Panc1 (cell line): ENCODE results near the gene GARRE1. TPM values are rescaled to one million over a fixed set of nuclear protein-coding genes. Genes with fewer than 3 reads are reported as not detected.

ENCODE experiments used
- ATAC-seq: fragments of 200-7000 bp; cut with Tn5 transposase; 2 replicates; pipeline ENCODE4 v1.9.1; 2020; ENCODE audit warnings: mild to moderate bottlenecking, moderate library complexity
- BruUV-seq: library from RNA; stranded (reverse); fragments of 400-500 nt; replicated peaks from 2 replicates; lab custom pipeline; 2021; lab: Mats Ljungman, UMichigan
- CTCF ChIA-PET: fragments of 300-600 bp; sonication (Branson Sonifier 250); formaldehyde crosslinking; loops from one replicate; lab custom pipeline; 2022; ENCODE audit warnings: antibody characterized with exemption; lab: Charles Lee
- POLR2A ChIA-PET: fragments of 300-600 bp; sonication (Branson Sonifier 250); formaldehyde crosslinking; loops from one replicate; lab custom pipeline; 2022; ENCODE audit warnings: antibody characterized with exemption; lab: Charles Lee
- DNase-seq: peaks from one replicate; pipeline ENCODE4 v3.0.0-alpha.2; 2010; ENCODE audit warnings: low read depth, low spot score
- H3K27ac ChIP-seq: 2 replicates; pipeline ENCODE4 v1.5.1; 2011; ENCODE audit warnings: mild to moderate bottlenecking, low read length, inconsistent platforms
- H3K27me3 ChIP-seq: fragments of 200-500 bp; sonication (Bioruptor generic); 2 replicates; pipeline ENCODE4 v1.6.0; 2014; ENCODE audit warnings: low read length, inconsistent platforms; ENCODE audit not compliant: control insufficient read depth, insufficient read depth
- H3K36me3 ChIP-seq: fragments of 200-500 bp; sonication (Bioruptor generic); 2 replicates; pipeline ENCODE4 v1.5.1; 2014; ENCODE audit warnings: inconsistent platforms, mild to moderate bottlenecking, low read length, moderate library complexity; ENCODE audit not compliant: control insufficient read depth, insufficient read depth
- H3K4me1 ChIP-seq: 2 replicates; pipeline ENCODE4 v1.5.1; 2011; ENCODE audit warnings: inconsistent platforms, mild to moderate bottlenecking, low read length, moderate library complexity; ENCODE audit not compliant: control insufficient read depth, insufficient read depth
- H3K4me3 ChIP-seq, 2 experiments: 2 replicates each; pipeline ENCODE4 v1.5.1; 2011 to 2012; ENCODE audit warnings: low read depth in 2 of 2, low read length in 2 of 2, mild to moderate bottlenecking in 2 of 2, inconsistent platforms in 1 of 2, moderate library complexity in 1 of 2
- H3K9me3 ChIP-seq: fragments of 200-500 bp; sonication (Bioruptor generic); 2 replicates; pipeline ENCODE4 v1.5.1; 2014; ENCODE audit warnings: low read depth, mild to moderate bottlenecking, inconsistent platforms, low read length, moderate library complexity; ENCODE audit not compliant: control insufficient read depth, insufficient read depth
- CTCF ChIP-seq: fragments of 450-650 bp; IDR thresholded peaks from 2 replicates; pipeline ENCODE4 v1.5.1; 2017; ENCODE audit warnings: mild to moderate bottlenecking
- POLR2AphosphoS5 ChIP-seq: IDR thresholded peaks from 2 replicates; pipeline ENCODE4 v1.6.1; 2012; ENCODE audit warnings: mild to moderate bottlenecking, low read depth, low read length, moderate library complexity
- REST ChIP-seq, 2 experiments: IDR thresholded peaks; 2 replicates each; pipeline ENCODE4 v1.6.1; 2011 to 2012; ENCODE audit warnings: low read depth in 2 of 2, control low read depth in 1 of 2, low read length in 1 of 2, mild to moderate bottlenecking in 1 of 2, moderate library complexity in 1 of 2; ENCODE audit not compliant: insufficient read depth in 1 of 2
- SIN3A ChIP-seq: IDR thresholded peaks from 2 replicates; pipeline ENCODE4 v1.6.1; 2012; ENCODE audit warnings: low read depth, mild to moderate bottlenecking, low read length, moderate library complexity, borderline replicate concordance; ENCODE audit not compliant: insufficient read depth
- TCF7L2 ChIP-seq: IDR thresholded peaks from 2 replicates; pipeline ENCODE4 v1.6.1; 2011; ENCODE audit warnings: mild to moderate bottlenecking, low read depth, low read length, inconsistent platforms
- in situ Hi-C: cut with HindIII; loops from 2 replicates; pipeline ENCODE4 v1.10.0; 2016; ENCODE audit warnings: low sequenced_read_pairs, low pct_unique_long_range_greater_than_20kb
- intact Hi-C: fragments of 100-400 bp; cut with micrococcal nuclease; formaldehyde crosslinking; loops from one replicate; pipeline ENCODE4 v1.10.0; 2022; ENCODE audit not compliant: unreplicated experiment
- total RNA-seq: library from RNA; stranded (reverse); gene quantifications from one replicate; pipeline ENCODE4 v1.2.1, GENCODE V29; 2021; ENCODE audit not compliant: unreplicated experiment

Gene GARRE1
- total RNA-seq, 1 experiment from 2014 or later = 19.7 TPM

GRCh38 chr19:34259367-34260095, 5.2 kb downstream of the GARRE1 start:
- ChIA-PET CTCF (no interaction called here), POLR2A (no interaction called here)
- Histone ChIP-seq H3K4me1 (peaks cover 15% of the 10 kb centered on the region), H3K4me3 (no peak overlapping the region), H3K9me3 (no peaks in the 10 kb centered on the region), H3K27ac (no peak overlapping the region), H3K36me3 (no peaks in the 10 kb centered on the region), H3K27me3 (no peaks in the 10 kb centered on the region)
- TSS peak; percentile 31 for BruUV-seq
- intact Hi-C loops = no loop called here
- in situ Hi-C loops = no loop called here
- no peak for ATAC-seq
- TF ChIP-seq TCF7L2 (no peak), REST (IDR thresholded peaks at IDR 0.05; ENCODE audit: insufficient read depth in 1 of 2, low read depth in 2 of 2, low read length in 1 of 2) (peak in 1 of 2 experiments; percentile 44; a peak in 1 of 4 replicates)
- DNase-seq = no peak

GRCh38 chr19:34260771-34261173, 6.4 kb downstream of the GARRE1 start:
- peaks cover 21% of the 10 kb centered on the region for H3K4me1 ChIP-seq
- no peak overlapping the region for H3K4me3 ChIP-seq
- H3K36me3 ChIP-seq = no peaks in the 10 kb centered on the region
- DNase-seq (no peak), ATAC-seq (peak; percentile 31; the same call in 1 of the 2 replicates)
- H3K27me3 ChIP-seq = no peaks in the 10 kb centered on the region
- in situ Hi-C loops = no loop called here
- no peaks in the 10 kb centered on the region for H3K9me3 ChIP-seq
- no peak overlapping the region for H3K27ac ChIP-seq
- TF ChIP-seq CTCF = no peak
- TF ChIP-seq REST (IDR thresholded peaks at IDR 0.05; ENCODE audit: insufficient read depth in 1 of 2, low read depth in 2 of 2, low read length in 1 of 2) = no peak
- no peak for TF ChIP-seq POLR2AphosphoS5
- TF ChIP-seq TCF7L2 = no peak
- TF ChIP-seq SIN3A = no peak
- ChIA-PET POLR2A (interaction anchor here (0.6 kb wide), 2 partner anchors 33 to 450 kb away, joined by 3 to 4 read pairs; no protein-coding TSS in a partner anchor), CTCF (interaction anchor here (0.6 kb wide), 1 partner anchor 140 kb away, joined by 3 read pairs; no protein-coding TSS in a partner anchor)
- no TSS peak for BruUV-seq
- intact Hi-C loops = no loop called here
